HFFc6 (cell line): Measurements from ENCODE around the gene SPATA2L. TPM values are rescaled to one million over a fixed set of nuclear protein-coding genes. Genes with fewer than 3 reads are reported as not detected.
"Not testable (repeated sequence)": the region's sequence is repeated elsewhere in the genome, so short reads cannot be mapped to it uniquely, and the experiment has no call there.

Source experiments
- DNase-seq: peaks from one replicate; pipeline ENCODE4 v3.0.0-alpha.2; 2018
- H3K27ac Mint-ChIP-seq: 2 replicates; pipeline ENCODE4 v1.8.0; 2020; ENCODE audit warnings: mild to moderate bottlenecking, mixed read lengths
- H3K27me3 Mint-ChIP-seq: 2 replicates; pipeline ENCODE4 v1.8.0; 2021; ENCODE audit warnings: mild to moderate bottlenecking, moderate library complexity, mixed read lengths; ENCODE audit not compliant: insufficient read depth
- H3K36me3 Mint-ChIP-seq: 2 replicates; pipeline ENCODE4 v1.8.0; 2021; ENCODE audit warnings: low read depth, mixed read lengths
- H3K4me1 Mint-ChIP-seq: 2 replicates; pipeline ENCODE4 v1.8.0; 2020; ENCODE audit warnings: low read depth, mixed read lengths
- H3K4me3 Mint-ChIP-seq: 2 replicates; pipeline ENCODE4 v1.8.0; 2020; ENCODE audit warnings: mild to moderate bottlenecking, moderate library complexity, mixed read lengths
- H3K9me3 Mint-ChIP-seq: 2 replicates; pipeline ENCODE4 v1.8.0; 2020; ENCODE audit warnings: mild to moderate bottlenecking, mixed read lengths
- total RNA-seq, 6 experiments: library from RNA; stranded (reverse); fragmentation: NEBNext Ultra II Directional; extraction: Animal tissue kit (Norgen Biotek cat#: 25700); gene quantifications; 2 replicates in 1 of 6; 3 replicates in 5 of 6; pipeline ENCODE4 v1.2.3, GENCODE V29; 2021
- TF ChIP-seq, protein P1 (sequence below): fragments of 200-600 bp; sonication (generic); IDR thresholded peaks from 2 replicates; pipeline ENCODE4 v1.5.0; 2021; ENCODE audit warnings: antibody characterized with exemption, mild to moderate bottlenecking

The SPATA2L gene
- total RNA-seq, 6 experiments from 2014 or later: 5.6 to 6.9 (median 5.9) TPM

GRCh38 chr16:89687092-89687940, 14.2 kb downstream of the SPATA2L start:
- peaks cover 7% of the 10 kb centered on the region for H3K9me3 Mint-ChIP-seq
- TF ChIP-seq, protein P1, sequence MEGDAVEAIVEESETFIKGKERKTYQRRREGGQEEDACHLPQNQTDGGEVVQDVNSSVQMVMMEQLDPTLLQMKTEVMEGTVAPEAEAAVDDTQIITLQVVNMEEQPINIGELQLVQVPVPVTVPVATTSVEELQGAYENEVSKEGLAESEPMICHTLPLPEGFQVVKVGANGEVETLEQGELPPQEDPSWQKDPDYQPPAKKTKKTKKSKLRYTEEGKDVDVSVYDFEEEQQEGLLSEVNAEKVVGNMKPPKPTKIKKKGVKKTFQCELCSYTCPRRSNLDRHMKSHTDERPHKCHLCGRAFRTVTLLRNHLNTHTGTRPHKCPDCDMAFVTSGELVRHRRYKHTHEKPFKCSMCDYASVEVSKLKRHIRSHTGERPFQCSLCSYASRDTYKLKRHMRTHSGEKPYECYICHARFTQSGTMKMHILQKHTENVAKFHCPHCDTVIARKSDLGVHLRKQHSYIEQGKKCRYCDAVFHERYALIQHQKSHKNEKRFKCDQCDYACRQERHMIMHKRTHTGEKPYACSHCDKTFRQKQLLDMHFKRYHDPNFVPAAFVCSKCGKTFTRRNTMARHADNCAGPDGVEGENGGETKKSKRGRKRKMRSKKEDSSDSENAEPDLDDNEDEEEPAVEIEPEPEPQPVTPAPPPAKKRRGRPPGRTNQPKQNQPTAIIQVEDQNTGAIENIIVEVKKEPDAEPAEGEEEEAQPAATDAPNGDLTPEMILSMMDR: no peak
- peak; percentile 33 for DNase-seq
- peaks cover 22% of the 10 kb centered on the region for H3K36me3 Mint-ChIP-seq
- peak overlapping the region; percentile 98 for H3K27ac Mint-ChIP-seq
- H3K27me3 Mint-ChIP-seq: peaks cover 8% of the 10 kb centered on the region
- peak overlapping the region; percentile 93 for H3K4me3 Mint-ChIP-seq
- peaks cover 7% of the 10 kb centered on the region for H3K4me1 Mint-ChIP-seq

- H3K4me1 Mint-ChIP-seq: peaks cover 7% of the 10 kb centered on the region
- peaks cover 27% of the 10 kb centered on the region for H3K36me3 Mint-ChIP-seq
- H3K27ac Mint-ChIP-seq: peak within 1 kb of the TSS; percentile 98
- DNase-seq: peak; percentile 84
- TF ChIP-seq, protein P1: no peak
- H3K9me3 Mint-ChIP-seq: peaks cover 7% of the 10 kb centered on the region
- H3K4me3 Mint-ChIP-seq: peak within 1 kb of the TSS; percentile 93
- H3K27me3 Mint-ChIP-seq: peaks cover 8% of the 10 kb centered on the region
Measured at GRCh38 chr16:89686520-89687091, 14.9 kb downstream of the SPATA2L start, which contains the start of gene CDK10. Gene CDK10 (plus strand): TSS chr16:89686689. CDS start chr16:89686711, 22 bp downstream.

DNA sequence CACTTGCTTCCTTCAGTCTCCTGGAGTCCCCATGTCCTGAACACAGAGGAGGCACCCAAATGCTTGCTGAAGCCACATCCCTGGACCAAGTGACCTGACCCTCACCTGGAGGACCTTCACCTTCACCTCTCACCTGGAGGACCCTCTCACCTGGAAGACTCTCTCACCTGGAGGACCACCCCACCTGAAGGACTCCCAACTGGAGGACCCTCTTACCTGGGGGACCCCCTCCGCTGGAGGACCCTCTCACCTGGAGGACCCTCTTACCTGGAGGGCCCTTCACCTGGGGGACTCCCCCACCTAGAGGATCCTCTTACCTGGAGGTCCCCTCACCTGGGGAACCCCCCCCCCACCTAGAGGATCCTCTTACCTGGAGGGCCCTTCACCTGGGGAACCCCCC, 15.6 kb downstream of the SPATA2L start:
- H3K27ac Mint-ChIP-seq: peak overlapping the region; percentile 63; the same call in 1 of the 2 replicates
- TF ChIP-seq, protein P1: no peak
- DNase-seq: no peak
- H3K36me3 Mint-ChIP-seq: peaks cover 27% of the 10 kb centered on the region
- peaks cover 8% of the 10 kb centered on the region for H3K27me3 Mint-ChIP-seq
- H3K4me1 Mint-ChIP-seq: peaks cover 7% of the 10 kb centered on the region
- peaks cover 7% of the 10 kb centered on the region for H3K9me3 Mint-ChIP-seq
- H3K4me3 Mint-ChIP-seq: peak overlapping the region; percentile 67; the same call in 1 of the 2 replicates

- H3K27ac Mint-ChIP-seq: no peak overlapping the region
- H3K36me3 Mint-ChIP-seq: peaks cover 31% of the 10 kb centered on the region
- H3K27me3 Mint-ChIP-seq: no peaks in the 10 kb centered on the region
- peaks cover 25% of the 10 kb centered on the region for H3K9me3 Mint-ChIP-seq
- no peak for DNase-seq
- no peaks in the 10 kb centered on the region for H3K4me1 Mint-ChIP-seq
- TF ChIP-seq, protein P1: no peak
- no peak overlapping the region for H3K4me3 Mint-ChIP-seq
Measured at GRCh38 chr16:89678258-89678657, 23.2 kb downstream of the SPATA2L start.

- TF ChIP-seq, protein P1: no peak
- DNase-seq: no peak
- no peak overlapping the region for H3K4me3 Mint-ChIP-seq
Measured at GRCh38 chr16:89672177-89672941, 29.1 kb downstream of the SPATA2L start.

DNA sequence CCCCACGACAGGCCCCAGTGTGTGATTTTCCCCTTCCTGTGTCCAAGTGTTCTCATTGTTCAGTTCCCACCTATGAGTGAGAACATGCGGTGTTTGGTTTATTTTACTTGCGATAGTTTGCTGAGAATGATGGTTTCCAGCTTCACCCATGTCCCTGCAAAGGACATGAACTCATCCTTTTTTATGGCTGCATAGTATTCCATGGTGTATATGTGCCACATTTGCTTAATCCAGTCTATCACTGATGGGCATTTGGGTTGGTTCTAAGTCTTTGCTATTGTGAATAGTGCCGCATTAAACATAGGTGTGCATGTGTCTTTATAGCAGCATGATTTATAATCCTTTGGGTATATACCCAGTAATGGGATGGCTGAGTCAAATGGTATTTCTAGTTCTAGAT, 29.9 kb downstream of the SPATA2L start:
- not testable (repeated sequence) for DNase-seq, H3K9me3 Mint-ChIP-seq, H3K4me3 Mint-ChIP-seq, H3K36me3 Mint-ChIP-seq, H3K27ac Mint-ChIP-seq, H3K27me3 Mint-ChIP-seq
- H3K4me1 Mint-ChIP-seq: peaks cover 12% of the 10 kb centered on the region

More at GRCh38 chr16:89672177-89672941, 29.1 kb downstream of the SPATA2L start:
- H3K4me1 Mint-ChIP-seq: peaks cover 12% of the 10 kb centered on the region
- no peaks in the 10 kb centered on the region for H3K27me3 Mint-ChIP-seq
- H3K36me3 Mint-ChIP-seq: peaks cover 12% of the 10 kb centered on the region
- H3K9me3 Mint-ChIP-seq: peaks cover 4% of the 10 kb centered on the region; the same call in 1 of the 2 replicates
- H3K27ac Mint-ChIP-seq: no peak overlapping the region
